GM21515 (cell line): ENCODE data around the gene PEX11B.
A peak's percentile ranks its signal among the peaks of the same experiment; 100 is the strongest.

Source experiments
- ATAC-seq: cut with Tn5 transposase; IDR thresholded peaks from one replicate; pipeline ENCODE4 v1.9.1; 2021; ENCODE audit not compliant: unreplicated experiment

PEX11B gene

GRCh38 chr1:145918144-145918991 lies at the start of gene PEX11B:
PEX11B (minus strand) TSS chr1:145918717; CDS start chr1:145918688, 29 bp downstream.
- ATAC-seq, result peak; percentile 71

GRCh38 chr1:145967288-145967687 lies 48.8 kb upstream of the PEX11B start:
- ATAC-seq, result no peak

- ATAC-seq, result no peak
These were observed 46.7 kb upstream of the PEX11B start for GRCh38 chr1:145965119-145965744.

GRCh38 chr1:145964328-145965118 lies 46.0 kb upstream of the PEX11B start, which contains the start of the genes ANKRD34A and POLR3GL:
ANKRD34A (minus strand) TSS chr1:145964575; CDS start chr1:145961759, 2,816 bp downstream.
POLR3GL (plus strand) TSS chr1:145964690; CDS start chr1:145974866, 10,176 bp downstream.
- ATAC-seq, result peak; percentile 85

- ATAC-seq, result no peak
These were observed 44.9 kb upstream of the PEX11B start for GRCh38 chr1:145963265-145964019.

GRCh38 chr1:145962157-145963102 lies 43.9 kb upstream of the PEX11B start:
- no peak for ATAC-seq

GRCh38 chr1:145961425-145962156 lies 43.1 kb upstream of the PEX11B start:
- no peak for ATAC-seq

GRCh38 chr1:145961109-145961424 lies 42.5 kb upstream of the PEX11B start:
- no peak for ATAC-seq

GRCh38 chr1:145960468-145961108 lies 42.1 kb upstream of the PEX11B start:
- no peak for ATAC-seq

GRCh38 chr1:145959957-145960467 lies 41.5 kb upstream of the PEX11B start:
- no peak for ATAC-seq

GRCh38 chr1:145959333-145959732 lies 40.8 kb upstream of the PEX11B start:
- no peak for ATAC-seq

- ATAC-seq, result no peak
These were observed 40.2 kb upstream of the PEX11B start for GRCh38 chr1:145958734-145959133.

GRCh38 chr1:145957443-145958319 lies 39.2 kb upstream of the PEX11B start, which contains the start of gene LIX1L:
LIX1L (minus strand) TSS chr1:145958017; CDS start chr1:145957927, 90 bp downstream.
- ATAC-seq, result peak; percentile 84

- no peak for ATAC-seq
These were observed 38.4 kb upstream of the PEX11B start for GRCh38 chr1:145956781-145957442.

- ATAC-seq, result no peak
These were observed 37.8 kb upstream of the PEX11B start for GRCh38 chr1:145956361-145956760.

GRCh38 chr1:145955436-145955835 lies 36.9 kb upstream of the PEX11B start:
- no peak for ATAC-seq

- no peak for ATAC-seq
These were observed 35.3 kb upstream of the PEX11B start for GRCh38 chr1:145953861-145954260.
